Esophagus muscularis mucosa (tissue), 4 donors: ENCODE data around the gene C2CD2L. TPM values are rescaled to one million over a fixed set of nuclear protein-coding genes. Genes with fewer than 3 reads are reported as not detected.

Experiments
- DNase-seq: peaks from one replicate; pipeline ENCODE4 v3.0.0-alpha.2; 2017; ENCODE audit errors: extremely low spot score
- H3K27ac ChIP-seq, 4 donors: fragments of 200-600 bp; sonication (generic); replicated peaks in 1 of 4; 1 replicate in 3 of 4; 2 replicates in 1 of 4; pipeline ENCODE4 v1.5.1; 2016 to 2019; ENCODE audit warnings: mild to moderate bottlenecking in 1 of 4
- H3K27me3 ChIP-seq, 4 donors: fragments of 200-600 bp; sonication (generic); one replicate each; pipeline versions ENCODE4 v1.5.1 to v1.6.0; 2016 to 2019
- H3K36me3 ChIP-seq, 4 donors: fragments of 200-600 bp; sonication (generic); one replicate each; pipeline ENCODE4 v1.5.1; 2016 to 2019
- H3K4me1 ChIP-seq, 4 donors: fragments of 200-600 bp; sonication (generic); one replicate each; pipeline ENCODE4 v1.5.1; 2016 to 2019
- H3K4me3 ChIP-seq, 4 donors: fragments of 200-600 bp; sonication (generic); 1 replicate in 2 of 4; 2 replicates in 2 of 4; pipeline ENCODE4 v1.5.1; 2016 to 2019; ENCODE audit warnings: mild to moderate bottlenecking in 4 of 4, moderate library complexity in 1 of 4
- H3K9me3 ChIP-seq, 4 donors: fragments of 200-600 bp; sonication (generic); 1 replicate in 3 of 4; 2 replicates in 1 of 4; pipeline ENCODE4 v1.5.1; 2016 to 2019
- EP300 ChIP-seq: sonication (generic); formaldehyde crosslinking; IDR thresholded peaks from one replicate; pipeline ENCODE4 v1.6.1; 2017; ENCODE audit warnings: antibody characterized with exemption
- POLR2A ChIP-seq: fragments of 450-650 bp; IDR thresholded peaks from one replicate; pipeline ENCODE4 v1.6.1; 2017; ENCODE audit warnings: antibody characterized with exemption, moderate library complexity, mild to moderate bottlenecking, low read depth
- POLR2AphosphoS5 ChIP-seq, 2 donors: sonication (generic); formaldehyde crosslinking; IDR thresholded peaks; one replicate each; pipeline ENCODE4 v1.6.1; 2017; ENCODE audit warnings: antibody characterized with exemption in 2 of 2
- WGBS: methylation state at CpG from one replicate; pipeline ENCODE4 v1.1.5; 2018; 5-methylcytosine and 5-hydroxymethylcytosine counted together
- intact Hi-C: fragments of 100-400 bp; cut with DNase I; formaldehyde crosslinking; loops from one replicate; pipeline ENCODE4 v1.15.1; 2023
- total RNA-seq, 4 donors: library from RNA; depleted of rRNA; stranded (reverse); fragments of >200 nt; gene quantifications; one replicate each; pipeline versions ENCODE4 v1.1.0 to v1.2.1, GENCODE V29; 2016
- TF ChIP-seq, protein P1 (sequence below), 3 experiments: fragments of 200-600 bp in 2 of 3; fragments of 450-650 bp in 1 of 3; sonication (generic) in 2 of 3; IDR thresholded peaks; one replicate each; pipeline ENCODE4 v1.5.1; 2017 to 2019; ENCODE audit warnings: antibody characterized with exemption in 3 of 3, mild to moderate bottlenecking in 2 of 3, moderate library complexity in 1 of 3

Gene C2CD2L
- total RNA-seq, 4 donors from 2014 or later: 7.5 to 15.2 (median 9.4) TPM

DNA sequence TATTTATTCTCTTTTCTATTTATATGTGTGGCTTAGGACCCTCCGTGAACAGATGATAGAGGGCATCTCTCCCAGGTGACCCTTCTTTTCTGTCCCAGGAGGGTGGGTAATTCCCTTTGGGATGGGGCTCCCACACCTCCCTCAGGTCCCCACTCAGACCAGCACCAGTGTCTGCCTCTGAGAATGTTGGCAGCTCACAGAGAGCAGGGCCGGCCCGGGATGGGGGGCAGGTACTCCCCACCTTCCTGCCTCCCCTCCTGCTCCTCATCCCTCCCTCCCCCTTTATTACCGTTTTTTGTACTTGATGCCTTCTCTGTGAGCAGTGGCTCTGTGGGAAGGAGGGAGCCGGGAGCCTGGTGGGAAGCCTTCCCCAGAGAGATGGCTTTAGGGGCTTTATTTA lies 9.5 kb downstream of the C2CD2L start:
- H3K36me3 ChIP-seq: peaks cover 28 to 64% (median 55%) of the 10 kb centered on the region in 4 donors
- no peak overlapping the region for H3K4me3 ChIP-seq
- WGBS: 71% methylated on average over 5 of the region's 5 CpGs
- TF ChIP-seq, protein P1, sequence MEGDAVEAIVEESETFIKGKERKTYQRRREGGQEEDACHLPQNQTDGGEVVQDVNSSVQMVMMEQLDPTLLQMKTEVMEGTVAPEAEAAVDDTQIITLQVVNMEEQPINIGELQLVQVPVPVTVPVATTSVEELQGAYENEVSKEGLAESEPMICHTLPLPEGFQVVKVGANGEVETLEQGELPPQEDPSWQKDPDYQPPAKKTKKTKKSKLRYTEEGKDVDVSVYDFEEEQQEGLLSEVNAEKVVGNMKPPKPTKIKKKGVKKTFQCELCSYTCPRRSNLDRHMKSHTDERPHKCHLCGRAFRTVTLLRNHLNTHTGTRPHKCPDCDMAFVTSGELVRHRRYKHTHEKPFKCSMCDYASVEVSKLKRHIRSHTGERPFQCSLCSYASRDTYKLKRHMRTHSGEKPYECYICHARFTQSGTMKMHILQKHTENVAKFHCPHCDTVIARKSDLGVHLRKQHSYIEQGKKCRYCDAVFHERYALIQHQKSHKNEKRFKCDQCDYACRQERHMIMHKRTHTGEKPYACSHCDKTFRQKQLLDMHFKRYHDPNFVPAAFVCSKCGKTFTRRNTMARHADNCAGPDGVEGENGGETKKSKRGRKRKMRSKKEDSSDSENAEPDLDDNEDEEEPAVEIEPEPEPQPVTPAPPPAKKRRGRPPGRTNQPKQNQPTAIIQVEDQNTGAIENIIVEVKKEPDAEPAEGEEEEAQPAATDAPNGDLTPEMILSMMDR (IDR thresholded peaks at IDR 0.05): no peak
- no peak for TF ChIP-seq POLR2A
- TF ChIP-seq EP300: no peak
- TF ChIP-seq POLR2AphosphoS5 (IDR thresholded peaks at IDR 0.05): no peak
- intact Hi-C loops: no loop called here
- no peaks in the 10 kb centered on the region for H3K27me3 ChIP-seq
- H3K4me1 ChIP-seq: peaks cover 6 to 8% (median 7%) of the 10 kb centered on the region in 4 donors
- H3K9me3 ChIP-seq: no peaks in the 10 kb centered on the region
- no peak for DNase-seq
- H3K27ac ChIP-seq: no peak overlapping the region

DNA sequence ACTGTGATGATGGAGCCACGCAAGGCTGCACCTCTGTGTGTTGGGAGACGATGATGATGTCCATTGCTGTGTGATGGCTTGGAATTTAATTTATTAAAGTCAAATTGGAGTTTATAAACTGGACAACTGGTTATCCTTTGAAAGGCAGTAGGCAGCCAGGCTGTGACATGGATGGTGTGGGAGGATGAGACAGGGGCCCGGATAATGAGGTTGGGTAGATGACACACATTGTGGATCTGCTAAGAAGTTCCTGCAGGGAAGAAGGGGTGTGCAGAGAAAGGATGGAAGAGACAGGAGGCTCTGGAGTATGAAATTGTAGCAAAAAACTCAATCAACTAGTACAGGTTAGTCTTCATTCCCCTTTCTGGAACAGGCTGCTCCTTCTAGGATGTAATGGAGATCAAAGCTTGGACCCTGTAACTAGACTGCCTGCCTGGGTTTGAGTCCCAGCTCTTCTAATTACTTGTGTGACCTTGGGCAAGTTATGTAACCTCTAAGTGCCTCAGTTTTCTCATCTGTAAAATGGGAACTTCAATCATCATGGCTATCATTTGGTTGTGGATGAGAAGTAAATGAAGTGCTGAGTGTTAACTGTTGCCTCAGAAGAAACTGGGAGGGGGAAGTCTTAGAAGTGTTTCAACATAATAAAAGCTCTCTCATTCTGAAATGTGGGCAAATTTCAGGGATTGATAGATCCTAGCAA lies 10.0 kb downstream of the C2CD2L start:
- 86% methylated on average over 3 of the region's 3 CpGs for WGBS
- H3K36me3 ChIP-seq: peaks cover 22 to 58% (median 50%) of the 10 kb centered on the region in 4 donors
- TF ChIP-seq EP300 (no peak), POLR2A (no peak), POLR2AphosphoS5 (IDR thresholded peaks at IDR 0.05) (no peak)
- TF ChIP-seq, protein P1 (IDR thresholded peaks at IDR 0.05): no peak
- no peak overlapping the region for H3K27ac ChIP-seq
- intact Hi-C loops: no loop called here
- no peak overlapping the region for H3K4me3 ChIP-seq
- H3K4me1 ChIP-seq: peaks cover 9 to 12% (median 10%) of the 10 kb centered on the region in 4 donors
- no peaks in the 10 kb centered on the region for H3K9me3 ChIP-seq
- DNase-seq: no peak
- H3K27me3 ChIP-seq: no peaks in the 10 kb centered on the region

DNA sequence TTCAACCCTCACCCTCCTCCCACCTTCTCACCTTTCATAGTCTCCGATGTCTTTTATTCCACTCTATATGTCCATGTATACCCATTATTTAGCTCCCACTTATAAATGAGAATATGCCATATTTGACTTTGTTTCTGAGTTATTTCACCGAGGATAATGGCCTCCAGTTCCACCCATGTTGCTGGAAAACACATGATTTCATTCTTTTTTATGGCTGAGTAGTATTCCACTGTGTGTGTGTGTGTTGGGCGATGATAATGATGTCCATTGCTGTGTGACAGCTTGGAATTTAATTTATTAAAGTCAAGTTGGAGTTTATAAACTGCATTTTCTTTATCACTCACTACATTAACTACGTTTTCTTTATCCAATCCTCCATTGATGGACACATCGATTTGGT lies 11.1 kb downstream of the C2CD2L start:
- Histone ChIP-seq H3K27me3 (no peaks in the 10 kb centered on the region), H3K4me1 (peaks cover 20 to 22% (median 20%) of the 10 kb centered on the region in 4 donors), H3K9me3 (no peaks in the 10 kb centered on the region), H3K27ac (no peak overlapping the region), H3K4me3 (no peak overlapping the region), H3K36me3 (peaks cover 16 to 47% (median 39%) of the 10 kb centered on the region in 4 donors)
- TF ChIP-seq POLR2AphosphoS5 (IDR thresholded peaks at IDR 0.05) (no peak), EP300 (no peak), POLR2A (no peak)
- TF ChIP-seq, protein P1 (IDR thresholded peaks at IDR 0.05): no peak
- intact Hi-C loops: no loop called here
- no peak for DNase-seq
- WGBS: 96% methylated on average over 5 of the region's 5 CpGs

DNA sequence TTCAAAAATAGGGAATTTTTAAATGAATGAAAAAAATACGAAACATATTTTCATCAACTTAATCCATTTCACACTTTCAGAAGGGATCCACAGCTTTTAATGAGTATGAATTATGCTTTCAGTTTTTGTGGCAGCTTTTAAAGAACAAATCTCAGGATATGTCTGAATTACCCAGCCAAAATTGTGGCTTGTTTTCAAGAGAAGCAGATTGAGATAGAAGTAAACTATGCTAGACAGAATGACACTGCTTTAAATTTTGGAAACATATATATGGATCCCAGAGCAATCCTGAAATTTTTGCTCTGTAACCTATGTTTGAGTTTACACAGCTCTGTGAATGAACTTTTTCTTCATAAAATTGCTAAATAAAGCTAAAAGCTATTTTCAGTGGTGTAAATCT lies 11.8 kb downstream of the C2CD2L start:
- H3K36me3 ChIP-seq: peaks cover 10 to 44% (median 34%) of the 10 kb centered on the region in 4 donors
- no peak overlapping the region for H3K4me3 ChIP-seq
- TF ChIP-seq, protein P1 (IDR thresholded peaks at IDR 0.05): no peak
- no peak for TF ChIP-seq POLR2AphosphoS5 (IDR thresholded peaks at IDR 0.05)
- no peak for TF ChIP-seq EP300
- no peak for TF ChIP-seq POLR2A
- intact Hi-C loops: no loop called here
- no peak overlapping the region for H3K27ac ChIP-seq
- no peaks in the 10 kb centered on the region for H3K27me3 ChIP-seq
- WGBS: 89% methylated on average over 1 of the region's 1 CpG
- DNase-seq: no peak
- no peaks in the 10 kb centered on the region for H3K9me3 ChIP-seq
- H3K4me1 ChIP-seq: peaks cover 20 to 24% (median 21%) of the 10 kb centered on the region in 4 donors
